HTR-8/SVneo (cell line): ENCODE data around the gene AVL9.
"Not testable (repeated sequence)": the region's sequence is repeated elsewhere in the genome, so short reads cannot be mapped to it uniquely, and the experiment has no call there.

Source experiments
- DNase-seq: peaks from one replicate; pipeline ENCODE4 v3.0.0; 2011; ENCODE audit warnings: low spot score, mixed read lengths; ENCODE audit not compliant: insufficient read length
- FAIRE-seq: peaks from 2 replicates; lab custom pipeline; 2011; peaks lifted over from hg19 to GRCh38; lab: Jason Lieb, UNC

AVL9 gene

GRCh38 chr7:32631590-32632497 lies 136.6 kb downstream of the AVL9 start:
- FAIRE-seq, DNase-seq: not testable (repeated sequence)

- DNase-seq, FAIRE-seq: not testable (repeated sequence)
Observed at GRCh38 chr7:32633446-32633845, 138.2 kb downstream of the AVL9 start.

GRCh38 chr7:32634798-32635393 lies 139.6 kb downstream of the AVL9 start:
- not testable (repeated sequence) for DNase-seq, FAIRE-seq

- DNase-seq, FAIRE-seq: not testable (repeated sequence)
Observed at GRCh38 chr7:32636725-32637462, 141.6 kb downstream of the AVL9 start.

GRCh38 chr7:32637611-32638010 lies 142.3 kb downstream of the AVL9 start:
- not testable (repeated sequence) for DNase-seq, FAIRE-seq
